Heart right ventricle (tissue), 16 donors: ENCODE data around the gene ZFYVE27. TPM values are rescaled to one million over a fixed set of nuclear protein-coding genes. Genes with fewer than 3 reads are reported as not detected.

Experiments used
- ATAC-seq, 8 donors: fragments of 200-7000 bp; cut with Tn5 transposase; one replicate each; pipeline ENCODE4 v1.9.1; 2020; ENCODE audit warnings: mild to moderate bottlenecking in 8 of 8, moderate library complexity in 8 of 8, moderate number of reproducible peaks in 1 of 8
- DNase-seq, 2 donors: peaks; one replicate each; pipeline ENCODE4 v3.0.0-alpha.2; 2020
- H3K27ac ChIP-seq, 10 donors: fragments of 200-600 bp; sonication (generic) in 2 of 10; one replicate each; pipeline versions ENCODE4 v1.5.0 to v1.8.0; 2020 to 2022; ENCODE audit warnings: mild to moderate bottlenecking in 3 of 10
- H3K27me3 ChIP-seq, 7 donors: fragments of 200-600 bp; one replicate each; pipeline ENCODE4 v1.8.0; 2021 to 2022; ENCODE audit warnings: mild to moderate bottlenecking in 2 of 7
- H3K36me3 ChIP-seq, 9 donors: fragments of 200-600 bp; sonication (generic) in 1 of 9; one replicate each; pipeline versions ENCODE4 v1.5.0 to v1.8.0; 2020 to 2022; ENCODE audit warnings: mild to moderate bottlenecking in 2 of 9
- H3K4me1 ChIP-seq, 9 donors: fragments of 200-600 bp; sonication (generic) in 1 of 9; one replicate each; pipeline versions ENCODE4 v1.5.0 to v1.8.0; 2020 to 2022; ENCODE audit warnings: mild to moderate bottlenecking in 4 of 9
- H3K4me3 ChIP-seq, 10 donors: fragments of 200-600 bp; sonication (generic) in 2 of 10; one replicate each; pipeline versions ENCODE4 v1.5.0 to v1.8.0; 2020 to 2022; ENCODE audit warnings: mild to moderate bottlenecking in 7 of 10, moderate library complexity in 2 of 10
- H3K9me3 ChIP-seq, 11 donors: fragments of 200-600 bp in 10 of 11; sonication (generic) in 2 of 11; one replicate each; pipeline versions ENCODE4 v1.5.0 to v1.8.0; 2013 to 2022; ENCODE audit warnings: mild to moderate bottlenecking in 2 of 11, control low read depth in 1 of 11, moderate library complexity in 1 of 11
- WGBS, 2 donors: extraction: QIAGEN DNeasy Blood & Tissue Kit; methylation state at CpG; one replicate each; pipeline ENCODE4 v1.1.7; 2013; ENCODE audit warnings: inconsistent platforms in 1 of 2; 5-methylcytosine and 5-hydroxymethylcytosine counted together
- intact Hi-C, 10 donors: fragments of 100-400 bp; cut with DNase I; formaldehyde crosslinking; loops; one replicate each; pipeline versions ENCODE4 v1.11.1 to v1.14.2; 2022
- polyA plus RNA-seq, 2 donors: library from polyadenylated mRNA; stranded (reverse); fragments of 200-250 nt; gene quantifications; one replicate each; pipeline ENCODE4 v1.2.3, GENCODE V29; 2013
- total RNA-seq, 10 donors: library from RNA; stranded (reverse); fragmentation: NEBNext Ultra II Directional in 3 of 10; extraction: Animal tissue kit (Norgen Biotek cat#: 25700) in 3 of 10; gene quantifications; one replicate each; pipeline versions ENCODE4 v1.2.1 to v1.2.4, GENCODE V29; 2021 to 2023
- TF ChIP-seq, protein P1 (sequence below), 9 donors: fragments of 200-600 bp; sonication (generic) in 2 of 9; IDR thresholded peaks; one replicate each; pipeline versions ENCODE4 v1.5.0 to v1.8.0; 2021 to 2022; ENCODE audit warnings: antibody characterized with exemption in 9 of 9, mild to moderate bottlenecking in 5 of 9, moderate library complexity in 1 of 9
- donor health status: Arrhythmogenic right ventricular cardiomyopathy.
- donor health status: ischemic (EF 13 %, LVEDD 7.1; RV severe dilation, severe dysfunction).
- donor health status: healthy with polysubstance abuse.
- donor health status: DM: no; HTN: yes; CAD: no.
- donor health status: DM: no; HTN: no; CAD: no.
- donor health status: ischemic (EF 25% LVEDD 6.9; RV normal size, moderate dysfunction).
- donor health status: ischemic (EF 25% LVEDD 5.7; RV mildly dilated, moderate dysfunction).
- donor health status: healthy.
- donor health status: DM: yes; HTN: yes; CAD: no.
- donor health status: Ischemic cardiomyopathy.
- donor health status: ischemic (EF 35%, LVEDD 5.7; RV mildly dilated, moderate dysfunction).
- donor health status: nonischemic (EF 11% LVEDD 7.7; RV severe dilation, severe dysfunction).
- donor health status: DM: yes; HTN: yes; CAD: no.
- donor health status: PGD.
- donor health status: ischemic (EF 29% LVEDD 5.4; RV normal size, mild dysfunction).
- donor health status: nonischemic (EF 23%, LVEDD 6.1; RV moderate dilation, normal function).

Gene ZFYVE27
- total and polyA plus RNA-seq, 12 donors = 7.5 to 17.6 (median 11.8) TPM

DNA sequence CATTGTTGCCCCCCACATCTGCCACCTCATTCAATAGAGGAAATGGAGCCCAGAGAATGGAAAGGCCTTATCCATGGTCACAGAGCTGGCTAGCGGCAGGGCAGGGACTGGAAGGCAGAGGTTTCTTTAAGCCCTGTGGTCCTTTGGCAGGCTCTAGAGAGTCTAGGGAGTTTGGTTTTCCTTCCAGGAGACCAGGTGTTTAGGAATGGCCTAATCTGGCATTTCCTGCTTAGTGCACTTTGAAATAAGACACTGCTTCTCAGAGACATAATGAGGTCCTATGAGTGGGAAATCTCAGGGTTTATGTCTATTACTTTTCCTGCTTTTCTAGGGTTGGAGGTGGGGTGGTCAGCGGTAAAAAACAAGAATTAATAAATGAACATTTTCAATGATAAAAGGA lies 17.3 kb upstream of the ZFYVE27 start:
- H3K4me3 ChIP-seq = no peak overlapping the region
- ATAC-seq (no peak), DNase-seq (no peak)
- peaks cover 8 to 52% (median 29%) of the 10 kb centered on the region in 9 donors for H3K4me1 ChIP-seq
- peak overlapping the region in 3 of 10 donors; percentile 2 to 51 (median 17) for H3K27ac ChIP-seq
- H3K27me3 ChIP-seq = no peaks in the 10 kb centered on the region
- intact Hi-C loops = no loop called here
- no peaks in the 10 kb centered on the region for H3K9me3 ChIP-seq
- TF ChIP-seq, protein P1, sequence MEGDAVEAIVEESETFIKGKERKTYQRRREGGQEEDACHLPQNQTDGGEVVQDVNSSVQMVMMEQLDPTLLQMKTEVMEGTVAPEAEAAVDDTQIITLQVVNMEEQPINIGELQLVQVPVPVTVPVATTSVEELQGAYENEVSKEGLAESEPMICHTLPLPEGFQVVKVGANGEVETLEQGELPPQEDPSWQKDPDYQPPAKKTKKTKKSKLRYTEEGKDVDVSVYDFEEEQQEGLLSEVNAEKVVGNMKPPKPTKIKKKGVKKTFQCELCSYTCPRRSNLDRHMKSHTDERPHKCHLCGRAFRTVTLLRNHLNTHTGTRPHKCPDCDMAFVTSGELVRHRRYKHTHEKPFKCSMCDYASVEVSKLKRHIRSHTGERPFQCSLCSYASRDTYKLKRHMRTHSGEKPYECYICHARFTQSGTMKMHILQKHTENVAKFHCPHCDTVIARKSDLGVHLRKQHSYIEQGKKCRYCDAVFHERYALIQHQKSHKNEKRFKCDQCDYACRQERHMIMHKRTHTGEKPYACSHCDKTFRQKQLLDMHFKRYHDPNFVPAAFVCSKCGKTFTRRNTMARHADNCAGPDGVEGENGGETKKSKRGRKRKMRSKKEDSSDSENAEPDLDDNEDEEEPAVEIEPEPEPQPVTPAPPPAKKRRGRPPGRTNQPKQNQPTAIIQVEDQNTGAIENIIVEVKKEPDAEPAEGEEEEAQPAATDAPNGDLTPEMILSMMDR (IDR thresholded peaks at IDR 0.05) = no peak
- WGBS, 2 donors = 92 to 95% methylated on average over 2 of the region's 2 CpGs
- peaks cover 0 to 18% (median 0%) of the 10 kb centered on the region in 9 donors for H3K36me3 ChIP-seq

DNA sequence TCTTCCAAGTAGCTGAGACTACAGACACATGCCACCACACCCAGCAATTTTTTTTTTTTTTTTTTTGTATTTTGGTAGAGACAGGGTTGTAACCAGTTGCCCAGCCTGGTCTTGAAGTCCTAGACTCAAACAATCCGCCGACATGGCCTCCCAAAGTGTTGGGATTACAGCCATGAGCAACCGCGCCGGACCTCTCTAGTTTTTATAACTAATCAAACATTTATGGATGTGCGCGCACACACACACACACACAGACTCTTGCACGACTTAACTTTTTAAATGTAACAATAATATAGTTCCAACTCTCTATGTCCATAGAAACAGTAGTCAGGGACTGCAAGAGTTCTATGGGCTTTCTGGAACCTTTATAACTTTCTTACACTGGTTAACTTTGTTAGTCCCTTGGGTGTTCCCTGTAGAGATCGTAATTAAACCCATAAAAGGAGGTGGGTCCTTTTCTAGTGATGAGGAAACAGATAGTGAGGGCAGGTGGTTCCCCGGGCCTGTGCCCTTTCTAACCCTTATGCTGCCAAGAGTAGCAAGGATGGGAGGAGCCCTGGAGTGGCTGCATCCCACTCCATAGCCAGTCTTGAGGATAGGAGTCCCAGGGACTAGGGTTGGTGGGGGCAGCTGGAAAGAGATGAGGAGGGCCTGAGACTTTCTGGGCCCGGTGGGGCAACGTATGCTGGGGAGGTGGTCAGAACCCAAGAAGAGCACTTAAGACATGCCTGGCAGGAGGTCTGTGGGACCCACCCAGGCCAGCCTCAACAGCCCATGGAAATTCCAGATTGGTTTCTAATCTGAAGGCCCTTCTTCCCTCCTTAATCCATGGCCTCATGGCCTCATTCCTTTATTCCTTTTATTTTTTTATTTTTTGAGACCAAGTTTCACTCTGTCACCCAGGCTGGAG lies 14.8 kb upstream of the ZFYVE27 start:
- intact Hi-C loops = no loop called here
- peaks cover 8 to 30% (median 17%) of the 10 kb centered on the region in 9 donors for H3K4me1 ChIP-seq

DNA sequence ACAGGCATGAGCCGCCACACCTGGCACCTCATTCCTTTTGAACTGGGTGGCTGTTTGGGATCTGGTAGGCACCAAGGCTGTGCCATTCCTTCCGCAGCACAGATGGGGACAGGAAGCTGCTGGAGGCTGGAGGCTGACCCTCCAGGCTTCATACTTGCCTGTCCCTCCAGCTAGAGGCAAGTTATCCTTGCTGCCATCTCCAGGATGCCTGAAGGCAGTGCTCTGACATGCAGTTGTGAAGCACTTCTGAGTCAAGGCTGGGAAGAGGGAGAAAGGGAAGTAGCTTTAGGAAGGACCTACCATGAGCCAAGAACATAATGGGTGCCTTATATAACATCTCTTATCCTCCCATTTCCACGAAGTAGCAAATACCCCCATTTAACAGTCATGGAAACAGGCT lies 13.9 kb upstream of the ZFYVE27 start:
- ATAC-seq (no peak), DNase-seq (no peak)
- Histone ChIP-seq H3K36me3 (peaks cover 0 to 3% (median 0%) of the 10 kb centered on the region in 9 donors), H3K4me3 (no peak overlapping the region), H3K4me1 (peaks cover 8 to 22% (median 16%) of the 10 kb centered on the region in 9 donors), H3K27me3 (no peaks in the 10 kb centered on the region), H3K27ac (no peak overlapping the region), H3K9me3 (no peaks in the 10 kb centered on the region)
- 86 to 89% methylated on average over 3 of the region's 3 CpGs for WGBS, 2 donors
- TF ChIP-seq, protein P1 (IDR thresholded peaks at IDR 0.05) = no peak
- intact Hi-C loops = no loop called here

More for the DNA sequence above, 14.8 kb upstream of the ZFYVE27 start:
- TF ChIP-seq, protein P1 (IDR thresholded peaks at IDR 0.05) = no peak
- no peaks in the 10 kb centered on the region for H3K9me3 ChIP-seq
- no peak overlapping the region for H3K4me3 ChIP-seq
- no peak for ATAC-seq
- peaks cover 0 to 11% (median 0%) of the 10 kb centered on the region in 9 donors for H3K36me3 ChIP-seq
- no peaks in the 10 kb centered on the region for H3K27me3 ChIP-seq
- no peak for DNase-seq
- WGBS, 2 donors = 84 to 93% methylated on average over 12 of the region's 12 CpGs
- no peak overlapping the region for H3K27ac ChIP-seq

DNA sequence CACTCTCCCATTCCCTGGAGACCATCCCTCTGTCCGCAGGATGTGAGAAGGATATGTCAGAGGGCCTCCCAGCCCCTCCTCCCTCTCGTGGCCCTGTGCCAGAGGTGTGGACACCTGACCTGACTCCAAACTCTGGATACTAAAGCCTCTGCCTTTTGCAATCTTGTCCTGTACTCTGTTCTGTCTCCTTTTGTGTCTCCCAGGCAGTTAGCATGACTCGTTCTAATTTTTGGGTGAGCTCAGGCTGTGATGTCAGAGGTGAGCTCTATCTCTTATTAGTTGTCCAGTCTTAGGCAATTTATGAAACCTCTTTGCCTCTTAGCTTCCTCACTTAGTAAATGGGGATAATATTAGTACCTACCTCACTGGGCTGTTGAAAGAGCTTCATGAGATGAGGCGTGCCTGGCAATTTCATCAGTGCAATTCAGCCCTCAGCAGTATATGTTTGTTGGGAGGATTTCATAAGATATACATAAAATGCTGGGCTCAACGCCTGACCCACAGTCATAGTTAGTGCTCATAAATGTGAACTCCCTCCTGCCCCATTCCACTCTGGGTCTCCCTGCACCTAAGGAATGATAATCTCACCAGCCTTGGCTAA lies 12.5 kb upstream of the ZFYVE27 start:
- no peak overlapping the region for H3K27ac ChIP-seq
- DNase-seq (no peak), ATAC-seq (peak in 1 of 8 donors; percentile 43)
- TF ChIP-seq, protein P1 (IDR thresholded peaks at IDR 0.05) = no peak
- no peaks in the 10 kb centered on the region for H3K36me3 ChIP-seq
- no peaks in the 10 kb centered on the region for H3K27me3 ChIP-seq
- H3K4me3 ChIP-seq = no peak overlapping the region
- intact Hi-C loops = no loop called here
- no peaks in the 10 kb centered on the region for H3K9me3 ChIP-seq
- H3K4me1 ChIP-seq = peaks cover 0 to 10% (median 3%) of the 10 kb centered on the region in 9 donors
- WGBS, 2 donors = 65 to 76% methylated on average over 5 of the region's 5 CpGs
